HEK293T (cell line): Measurements from ENCODE around the gene FRMD4B.
"Not testable (repeated sequence)": the region's sequence is repeated elsewhere in the genome, so short reads cannot be mapped to it uniquely, and the experiment has no call there.

ENCODE experiments used
- CTCF ChIA-PET: fragments of 350-600 bp; formaldehyde crosslinking; extraction: SDS; loops from one replicate; lab custom pipeline; 2021; ENCODE audit warnings: antibody characterized with exemption, inconsistent platforms; lab: Yijun Ruan, JAX
- POLR2A ChIA-PET: fragments of 350-600 bp; formaldehyde crosslinking; extraction: SDS; loops from one replicate; lab custom pipeline; 2020; ENCODE audit warnings: antibody characterized with exemption, inconsistent platforms; lab: Yijun Ruan, JAX
- DNase-seq: peaks from one replicate; pipeline ENCODE4 v3.0.0; 2012; ENCODE audit warnings: mixed read lengths; ENCODE audit errors: extremely low spot score
- ARNT ChIP-seq: fragments of 450-650 bp; IDR thresholded peaks from 2 replicates; pipeline ENCODE4 v1.6.1; 2017; ENCODE audit warnings: mild to moderate bottlenecking
- BHLHE40 ChIP-seq: fragments of 450-650 bp; IDR thresholded peaks from 2 replicates; pipeline ENCODE4 v1.6.1; 2016; ENCODE audit warnings: mild to moderate bottlenecking, moderate library complexity, borderline replicate concordance
- CTBP1 ChIP-seq: fragments of 450-650 bp; IDR thresholded peaks from 2 replicates; pipeline ENCODE4 v1.6.1; 2016; ENCODE audit warnings: borderline replicate concordance
- ELF4 ChIP-seq: fragments of 450-650 bp; IDR thresholded peaks from 2 replicates; pipeline ENCODE4 v1.6.1; 2017; ENCODE audit warnings: antibody characterized with exemption
- FOXA1 ChIP-seq: fragments of 450-650 bp; IDR thresholded peaks from 2 replicates; pipeline ENCODE4 v1.6.1; 2016; ENCODE audit warnings: mild to moderate bottlenecking
- FOXK2 ChIP-seq: fragments of 450-650 bp; IDR thresholded peaks from 2 replicates; pipeline ENCODE4 v1.6.1; 2016; ENCODE audit warnings: mild to moderate bottlenecking
- FOXM1 ChIP-seq: fragments of 450-650 bp; IDR thresholded peaks from 2 replicates; pipeline ENCODE4 v1.6.1; 2017; ENCODE audit warnings: mild to moderate bottlenecking, borderline replicate concordance
- HDGF ChIP-seq: fragments of 450-650 bp; IDR thresholded peaks from 2 replicates; pipeline ENCODE4 v1.6.1; 2017; ENCODE audit warnings: antibody characterized with exemption, borderline replicate concordance
- L3MBTL2 ChIP-seq: fragments of 450-650 bp; conservative IDR thresholded peaks from 2 replicates; pipeline ENCODE4 v1.6.1; 2016; ENCODE audit warnings: mild to moderate bottlenecking
- LEF1 ChIP-seq: fragments of 450-650 bp; IDR thresholded peaks from 2 replicates; pipeline ENCODE4 v1.6.1; 2017; ENCODE audit warnings: mild to moderate bottlenecking, borderline replicate concordance
- NFRKB ChIP-seq: fragments of 450-650 bp; IDR thresholded peaks from 2 replicates; pipeline ENCODE4 v1.6.1; 2016; ENCODE audit warnings: mild to moderate bottlenecking, moderate library complexity
- SP1 ChIP-seq: fragments of 450-650 bp; IDR thresholded peaks from 2 replicates; pipeline ENCODE4 v1.6.1; 2017
- SUZ12 ChIP-seq: fragments of 450-650 bp; IDR thresholded peaks from 2 replicates; pipeline ENCODE4 v1.6.1; 2016; ENCODE audit warnings: mild to moderate bottlenecking
- TARDBP ChIP-seq: fragments of 450-650 bp; IDR thresholded peaks from 2 replicates; pipeline ENCODE4 v1.6.1; 2016
- ZNF384 ChIP-seq: fragments of 450-650 bp; IDR thresholded peaks from 2 replicates; pipeline ENCODE4 v1.6.1; 2016
- TF ChIP-seq, protein P1 (sequence below): fragments of 450-650 bp; IDR thresholded peaks from 2 replicates; pipeline ENCODE4 v1.6.1; 2016

FRMD4B gene

DNA sequence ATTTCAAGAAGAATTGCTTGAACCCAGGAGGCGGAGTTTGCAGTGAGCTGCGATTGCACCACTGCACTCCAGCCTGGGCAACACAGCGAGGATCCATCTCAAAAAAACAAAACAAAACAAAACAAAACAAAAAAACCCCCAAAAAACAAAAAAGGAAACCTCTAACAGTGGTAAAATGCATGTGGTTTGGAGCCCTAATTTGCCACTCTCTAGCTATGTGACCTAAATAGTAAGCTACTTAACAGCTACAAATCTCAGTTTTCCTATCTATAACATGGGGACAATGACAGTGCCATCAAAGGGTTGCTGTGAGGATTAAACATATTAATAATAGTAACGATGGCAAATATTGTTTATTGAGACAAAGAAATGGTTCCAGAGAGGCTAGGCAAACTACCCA lies 144.1 kb downstream of the FRMD4B start:
- POLR2A ChIA-PET, result no interaction called here
- TF ChIP-seq, protein P1, sequence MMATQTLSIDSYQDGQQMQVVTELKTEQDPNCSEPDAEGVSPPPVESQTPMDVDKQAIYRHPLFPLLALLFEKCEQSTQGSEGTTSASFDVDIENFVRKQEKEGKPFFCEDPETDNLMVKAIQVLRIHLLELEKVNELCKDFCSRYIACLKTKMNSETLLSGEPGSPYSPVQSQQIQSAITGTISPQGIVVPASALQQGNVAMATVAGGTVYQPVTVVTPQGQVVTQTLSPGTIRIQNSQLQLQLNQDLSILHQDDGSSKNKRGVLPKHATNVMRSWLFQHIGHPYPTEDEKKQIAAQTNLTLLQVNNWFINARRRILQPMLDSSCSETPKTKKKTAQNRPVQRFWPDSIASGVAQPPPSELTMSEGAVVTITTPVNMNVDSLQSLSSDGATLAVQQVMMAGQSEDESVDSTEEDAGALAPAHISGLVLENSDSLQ, result no peak
- no peak for TF ChIP-seq ELF4
- no peak for TF ChIP-seq ZNF384
- no peak for TF ChIP-seq LEF1
- no peak for TF ChIP-seq ARNT
- no peak for TF ChIP-seq FOXK2
- no peak for TF ChIP-seq L3MBTL2
- TF ChIP-seq HDGF, result no peak
- no peak for TF ChIP-seq BHLHE40
- TF ChIP-seq CTBP1, result no peak
- no peak for TF ChIP-seq FOXA1
- no peak for TF ChIP-seq SUZ12
- TF ChIP-seq TARDBP, result no peak
- no peak for TF ChIP-seq SP1
- no peak for TF ChIP-seq NFRKB
- no peak for TF ChIP-seq FOXM1

DNA sequence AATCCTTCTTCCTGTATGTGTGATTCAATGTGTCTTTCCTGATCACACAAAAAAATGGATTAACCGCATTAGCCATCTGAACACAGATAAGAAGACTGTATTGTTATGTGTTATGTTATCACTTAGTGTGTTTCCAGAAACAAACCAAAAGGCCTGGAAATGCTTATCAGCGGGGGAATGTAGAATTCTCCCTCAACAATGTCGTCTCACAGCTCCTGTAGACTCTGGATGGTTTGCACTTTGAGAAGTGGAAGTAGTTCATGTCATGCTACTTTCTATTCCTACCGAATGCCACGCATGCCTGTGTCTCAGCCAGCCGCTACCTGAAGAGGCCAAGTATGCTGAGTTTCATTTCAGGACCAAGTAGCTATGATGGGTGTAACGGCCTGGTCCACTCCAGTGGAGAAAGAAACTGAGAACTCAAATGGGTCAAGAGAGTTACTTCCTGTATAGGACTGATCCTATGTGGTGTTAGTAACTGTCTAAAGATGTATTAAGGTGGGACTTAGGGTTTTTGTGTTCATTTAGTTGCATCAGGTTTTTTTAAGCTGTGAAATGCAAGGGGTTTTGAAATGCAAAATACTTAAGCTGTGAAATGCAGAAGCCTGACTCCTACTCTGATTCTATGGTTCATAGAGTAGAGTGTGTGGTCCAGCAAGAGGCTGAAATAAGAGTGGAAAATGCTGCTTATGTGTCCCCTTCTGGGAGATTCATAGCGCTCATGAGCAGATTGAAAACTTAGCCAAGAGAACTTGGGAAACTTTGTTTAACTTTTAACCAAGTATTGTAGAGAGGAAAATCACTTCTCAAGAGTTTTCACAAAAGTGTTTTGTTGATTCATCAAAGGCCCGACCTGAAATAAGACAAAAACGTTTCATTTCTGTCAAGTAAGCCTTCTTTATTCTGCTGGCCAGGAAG lies 145.0 kb downstream of the FRMD4B start:
- TF ChIP-seq TARDBP (no peak), BHLHE40 (no peak), ELF4 (no peak), FOXK2 (no peak), ZNF384 (no peak)
- DNase-seq, result no peak
- ChIA-PET CTCF (interaction anchor here (1.2 to 2.0 kb wide), 2 partner anchors 69 to 79 kb away, joined by 4 to 5 read pairs; no protein-coding TSS in a partner anchor), POLR2A (no interaction called here)

More for the DNA sequence above, 144.1 kb downstream of the FRMD4B start:
- no peak for DNase-seq
- CTCF ChIA-PET, result interaction anchor here (0.5 to 2.0 kb wide), 5 partner anchors 15 to 483 kb away, joined by 3 to 5 read pairs (median 3); no protein-coding TSS in a partner anchor

DNA sequence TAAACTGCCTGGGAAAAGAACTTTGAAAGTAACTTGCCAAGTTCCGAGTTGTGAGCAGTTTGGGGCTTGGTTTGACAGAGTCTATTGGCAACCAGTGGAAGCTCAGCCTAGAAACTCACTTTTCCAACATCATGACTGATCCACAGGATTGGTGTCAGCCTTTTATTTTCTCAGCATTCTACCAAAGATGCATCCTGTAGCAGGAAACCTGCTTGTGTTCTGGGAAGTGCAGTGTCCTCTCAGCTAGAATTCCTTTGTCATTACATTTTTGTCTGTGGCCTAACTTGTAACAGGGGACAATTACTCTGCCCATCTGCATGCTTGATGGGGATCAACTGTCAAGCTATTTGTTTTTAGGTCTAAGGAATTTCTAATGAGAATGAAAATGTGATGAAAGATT lies 146.8 kb downstream of the FRMD4B start:
- no peak for DNase-seq
- no peak for TF ChIP-seq SUZ12
- no peak for TF ChIP-seq BHLHE40
- no peak for TF ChIP-seq CTBP1
- no peak for TF ChIP-seq FOXM1
- no peak for TF ChIP-seq SP1
- no peak for TF ChIP-seq HDGF
- TF ChIP-seq, protein P1, result no peak
- no peak for TF ChIP-seq FOXK2
- TF ChIP-seq NFRKB, result no peak
- TF ChIP-seq L3MBTL2, result no peak
- no peak for TF ChIP-seq LEF1
- no peak for TF ChIP-seq ARNT
- no peak for TF ChIP-seq ELF4
- TF ChIP-seq TARDBP, result no peak
- TF ChIP-seq ZNF384, result no peak
- TF ChIP-seq FOXA1, result no peak
- CTCF ChIA-PET, result no interaction called here
- POLR2A ChIA-PET, result no interaction called here

DNA sequence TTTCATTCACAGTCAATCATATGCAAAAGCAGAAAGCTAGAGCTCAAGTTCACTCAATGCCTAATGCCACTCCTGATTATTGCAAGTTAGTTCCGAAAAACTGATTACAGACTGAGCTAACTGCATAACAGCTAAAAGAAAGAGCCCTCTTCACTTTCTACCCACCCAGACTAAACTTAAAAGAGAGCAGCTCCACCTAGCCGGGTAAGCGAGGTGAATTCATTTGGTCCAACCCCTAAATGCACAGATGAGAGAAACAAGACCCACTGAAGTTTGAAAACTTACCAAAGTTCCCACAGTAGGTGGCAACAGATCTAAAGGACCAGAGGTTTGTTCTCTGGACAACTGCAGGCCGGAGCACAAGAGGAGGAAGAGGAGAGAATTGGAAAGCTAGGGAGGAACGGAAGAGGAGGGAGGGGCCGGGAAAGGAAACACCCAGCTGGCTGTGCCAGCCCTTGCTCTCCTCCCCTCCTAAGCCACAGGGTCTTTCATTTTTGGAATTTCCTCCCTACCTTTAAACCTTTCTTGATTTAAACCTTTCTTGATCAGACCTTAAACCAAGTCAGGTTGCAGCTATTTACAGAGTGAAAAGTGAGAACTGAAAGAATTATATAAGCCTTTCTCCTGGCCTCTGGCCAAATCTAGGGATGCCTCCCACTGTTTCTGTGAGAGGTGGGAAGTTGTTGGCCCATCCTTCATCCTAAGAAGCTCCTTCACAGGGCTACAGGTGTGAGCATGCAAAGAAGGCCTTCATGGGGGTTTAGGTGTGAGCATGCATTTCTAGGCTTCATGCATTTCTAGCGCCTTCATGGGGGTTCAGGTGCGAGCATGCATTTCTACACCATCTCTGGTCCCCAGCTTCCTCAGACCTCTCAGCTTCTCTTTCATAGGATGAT lies 148.8 kb downstream of the FRMD4B start:
- POLR2A ChIA-PET, result interaction anchor here (1.3 kb wide), 1 partner anchor 75 kb away, joined by 4 read pairs; no protein-coding TSS in a partner anchor
- CTCF ChIA-PET, result interaction anchor here (1.2 to 1.6 kb wide), 2 partner anchors 13 to 73 kb away, joined by 6 to 7 read pairs; no protein-coding TSS in a partner anchor
- DNase-seq, result no peak
- TF ChIP-seq BHLHE40, result no peak
- TF ChIP-seq SP1, result no peak
- no peak for TF ChIP-seq FOXM1
- no peak for TF ChIP-seq HDGF
- TF ChIP-seq LEF1, result no peak
- TF ChIP-seq ZNF384, result no peak
- no peak for TF ChIP-seq FOXA1
- TF ChIP-seq, protein P1, result no peak
- TF ChIP-seq L3MBTL2, result no peak
- TF ChIP-seq ARNT, result no peak
- TF ChIP-seq TARDBP, result no peak
- TF ChIP-seq CTBP1, result no peak
- TF ChIP-seq NFRKB, result no peak
- no peak for TF ChIP-seq ELF4
- TF ChIP-seq SUZ12, result no peak

DNA sequence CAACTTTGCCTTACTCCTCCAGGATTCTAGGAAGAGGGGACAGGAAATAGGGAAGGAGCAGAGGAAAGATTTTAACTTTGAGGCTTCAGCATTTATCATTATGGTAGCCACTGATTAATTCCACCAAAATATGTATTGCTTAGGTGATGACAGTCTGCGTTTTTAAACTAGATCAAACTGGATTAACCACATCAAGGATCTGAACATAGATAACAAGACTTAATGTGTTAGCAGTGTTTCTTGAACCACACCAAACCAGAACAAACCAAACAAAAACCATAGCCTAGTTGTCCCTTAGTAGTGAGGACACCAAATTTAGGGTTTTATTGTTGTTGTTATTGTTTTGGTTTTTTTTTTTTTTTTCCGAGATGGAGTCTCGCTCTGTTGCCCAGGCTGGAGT lies 150.0 kb downstream of the FRMD4B start:
- DNase-seq, result no peak
- ChIA-PET POLR2A (no interaction called here), CTCF (interaction anchor here (1.6 kb wide), 1 partner anchor 74 kb away, joined by 6 read pairs; no protein-coding TSS in a partner anchor)
- TF ChIP-seq FOXA1, result no peak
- TF ChIP-seq NFRKB, result no peak
- TF ChIP-seq HDGF, result no peak
- TF ChIP-seq TARDBP, result no peak
- no peak for TF ChIP-seq ARNT
- no peak for TF ChIP-seq SUZ12
- no peak for TF ChIP-seq BHLHE40
- no peak for TF ChIP-seq ZNF384
- no peak for TF ChIP-seq FOXK2
- TF ChIP-seq FOXM1, result no peak

DNA sequence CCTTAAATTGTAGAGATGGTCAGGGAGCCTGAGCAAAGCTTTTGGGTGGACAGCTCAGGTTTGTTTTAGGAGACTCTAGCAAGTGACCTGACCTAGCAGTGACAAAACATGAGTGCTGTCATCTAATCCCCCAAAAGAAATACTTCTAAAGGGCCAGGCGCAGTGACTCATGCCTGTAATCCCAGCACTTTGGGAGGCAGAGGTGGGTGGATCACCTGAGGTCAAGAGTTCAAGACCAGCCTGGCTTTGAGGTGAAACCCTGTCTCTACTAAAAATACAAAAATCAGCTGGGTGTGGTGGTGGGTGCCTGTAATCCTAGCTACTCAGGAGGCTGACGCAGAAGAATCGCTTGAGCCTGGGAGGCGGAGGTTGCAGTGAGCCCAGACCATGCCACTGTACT lies 150.7 kb downstream of the FRMD4B start:
- DNase-seq, POLR2A ChIA-PET, CTCF ChIA-PET: not testable (repeated sequence)
